Neuronal stem cell (in vitro differentiated cells): ENCODE results near the gene RICTOR.

Source experiments
- DNase-seq: peaks from one replicate; pipeline ENCODE4 v3.0.0-alpha.2; 2013; ENCODE audit warnings: low spot score
- H2AFZ ChIP-seq: one replicate; pipeline ENCODE4 v1.6.1; 2013; ENCODE audit warnings: mild to moderate bottlenecking, low read length, inconsistent platforms
- H2AK5ac ChIP-seq: 2 replicates; pipeline ENCODE4 v1.6.1; 2013; ENCODE audit warnings: low read depth, mild to moderate bottlenecking, inconsistent platforms, low read length, moderate library complexity, mixed read lengths
- H2BK120ac ChIP-seq: 2 replicates; pipeline ENCODE4 v1.6.1; 2013; ENCODE audit warnings: low read depth, mild to moderate bottlenecking, inconsistent platforms, low read length, moderate library complexity, mixed read lengths
- H2BK12ac ChIP-seq: one replicate; pipeline ENCODE4 v1.6.1; 2013; ENCODE audit warnings: low read length, inconsistent platforms
- H2BK15ac ChIP-seq: 2 replicates; pipeline ENCODE4 v1.6.1; 2013; ENCODE audit warnings: mild to moderate bottlenecking, low read length, inconsistent platforms, mixed read lengths
- H2BK5ac ChIP-seq: one replicate; pipeline ENCODE4 v1.6.1; 2013; ENCODE audit warnings: inconsistent platforms, mild to moderate bottlenecking, low read length, moderate library complexity
- H3K14ac ChIP-seq: one replicate; pipeline ENCODE4 v1.6.1; 2013; ENCODE audit warnings: low read length, inconsistent platforms
- H3K18ac ChIP-seq: 2 replicates; pipeline ENCODE4 v1.6.1; 2013; ENCODE audit warnings: low read length, inconsistent platforms
- H3K23ac ChIP-seq: 2 replicates; pipeline ENCODE4 v1.6.1; 2013; ENCODE audit warnings: low read depth, mild to moderate bottlenecking, mixed read lengths, low read length, inconsistent platforms; ENCODE audit not compliant: poor library complexity
- H3K27ac ChIP-seq: replicated peaks from 3 replicates; pipeline ENCODE4 v1.5.1; 2013; ENCODE audit warnings: low read length, inconsistent platforms
- H3K27me3 ChIP-seq, 3 experiments: 2 replicates each; pipeline ENCODE4 v1.6.1; 2013; ENCODE audit warnings: low read length in 3 of 3, mild to moderate bottlenecking in 2 of 3, inconsistent platforms in 1 of 3, low read depth in 1 of 3, mixed read lengths in 1 of 3, moderate library complexity in 1 of 3; ENCODE audit not compliant: control insufficient read depth in 3 of 3, insufficient read depth in 3 of 3
- H3K36me3 ChIP-seq, 2 donors: replicated peaks in 1 of 2; 2 replicates each; pipeline ENCODE4 v1.6.1; 2013; ENCODE audit warnings: low read length in 2 of 2; ENCODE audit not compliant: control insufficient read depth in 2 of 2, insufficient read depth in 2 of 2
- H3K4ac ChIP-seq: 2 replicates; pipeline ENCODE4 v1.6.1; 2013; ENCODE audit warnings: inconsistent platforms, mild to moderate bottlenecking, low read length, moderate library complexity
- H3K4me1 ChIP-seq, 2 donors: 1 replicate in 1 of 2; 2 replicates in 1 of 2; pipeline ENCODE4 v1.6.1; 2013; ENCODE audit warnings: low read length in 2 of 2, low read depth in 1 of 2; ENCODE audit not compliant: control insufficient read depth in 2 of 2, insufficient read depth in 1 of 2
- H3K4me2 ChIP-seq: one replicate; pipeline ENCODE4 v1.6.1; 2013; ENCODE audit warnings: mild to moderate bottlenecking, low read length, inconsistent platforms; ENCODE audit not compliant: insufficient read depth, poor library complexity, severe bottlenecking
- H3K4me3 ChIP-seq, 2 donors: 2 replicates each; pipeline ENCODE4 v1.5.1; 2013; ENCODE audit warnings: low read length in 2 of 2, mild to moderate bottlenecking in 2 of 2, inconsistent platforms in 1 of 2, moderate library complexity in 1 of 2
- H3K79me1 ChIP-seq: one replicate; pipeline ENCODE4 v1.6.1; 2013; ENCODE audit warnings: low read depth, mild to moderate bottlenecking, inconsistent platforms, low read length, moderate library complexity
- H3K9ac ChIP-seq: one replicate; pipeline ENCODE4 v1.6.1; 2013; ENCODE audit warnings: mild to moderate bottlenecking, low read depth, low read length, inconsistent platforms; ENCODE audit not compliant: poor library complexity
- H3K9me3 ChIP-seq, 2 donors: replicated peaks in 1 of 2; 2 replicates each; pipeline versions ENCODE3 to v1.6.1; 2013; ENCODE audit warnings: low read length in 2 of 2, mild to moderate bottlenecking in 2 of 2, inconsistent platforms in 1 of 2, low read depth in 1 of 2, mixed read lengths in 1 of 2, moderate library complexity in 1 of 2; ENCODE audit not compliant: control insufficient read depth in 2 of 2, insufficient read depth in 1 of 2
- H4K8ac ChIP-seq: one replicate; pipeline ENCODE4 v1.6.1; 2013; ENCODE audit warnings: low read depth, mild to moderate bottlenecking, inconsistent platforms, low read length, moderate library complexity
- H4K91ac ChIP-seq: one replicate; pipeline ENCODE4 v1.6.1; 2013; ENCODE audit warnings: low read length, low read depth, mild to moderate bottlenecking, inconsistent platforms; ENCODE audit not compliant: poor library complexity
- WGBS, 2 donors: extraction: QIAGEN DNeasy Blood & Tissue Kit; methylation state at CpG; one replicate each; pipeline ENCODE4 v1.1.7; 2013; ENCODE audit warnings: missing lambda C conversion rate in 2 of 2, mixed read lengths in 1 of 2; ENCODE audit not compliant: insufficient read length in 2 of 2, insufficient replicate concordance in 1 of 2; ENCODE audit errors: extremely low coverage in 2 of 2; 5-methylcytosine and 5-hydroxymethylcytosine counted together

Gene RICTOR

GRCh38 chr5:38999037-38999436 lies 75.2 kb downstream of the RICTOR start:
- Histone ChIP-seq H2BK120ac (no peak overlapping the region), H3K4me3 (no peak overlapping the region), H3K4ac (no peak overlapping the region), H3K9me3 (peaks cover 0 to 6% of the 10 kb centered on the region in 2 donors), H3K14ac (no peak overlapping the region), H3K18ac (no peak overlapping the region), H3K4me1 (no peaks in the 10 kb centered on the region), H3K4me2 (no peak overlapping the region), H3K27me3 (no peaks in the 10 kb centered on the region), H3K9ac (no peak overlapping the region), H2BK12ac (no peak overlapping the region), H3K27ac (no peak overlapping the region), H2AFZ (no peak overlapping the region), H4K8ac (no peak overlapping the region), H2AK5ac (no peak overlapping the region), H4K91ac (no peak overlapping the region), H3K79me1 (no peaks in the 10 kb centered on the region), H3K23ac (no peak overlapping the region), H2BK5ac (no peak overlapping the region), H3K36me3 (peaks cover 0 to 21% of the 10 kb centered on the region in 2 donors), H2BK15ac (no peak overlapping the region)
- no CpG with 5 or more reads among the region's 2 CpGs for WGBS, 2 donors
- no peak for DNase-seq

GRCh38 chr5:38997591-38997990 lies 76.6 kb downstream of the RICTOR start:
- Histone ChIP-seq H4K91ac (no peak overlapping the region), H3K4me1 (no peaks in the 10 kb centered on the region), H3K18ac (no peak overlapping the region), H3K27ac (no peak overlapping the region), H4K8ac (no peak overlapping the region), H3K4me2 (no peak overlapping the region), H3K14ac (no peak overlapping the region), H2BK12ac (no peak overlapping the region), H3K9me3 (peaks cover 0 to 6% of the 10 kb centered on the region in 2 donors), H2AK5ac (no peak overlapping the region), H2BK120ac (no peak overlapping the region), H3K23ac (no peak overlapping the region), H2BK5ac (no peak overlapping the region), H3K27me3 (no peaks in the 10 kb centered on the region), H3K4ac (no peak overlapping the region), H3K79me1 (no peaks in the 10 kb centered on the region), H3K4me3 (no peak overlapping the region), H2BK15ac (no peak overlapping the region), H3K36me3 (peaks cover 0 to 23% of the 10 kb centered on the region in 2 donors), H3K9ac (no peak overlapping the region), H2AFZ (no peak overlapping the region)
- no peak for DNase-seq
- no CpG with 5 or more reads among the region's 2 CpGs for whole genome bisulfite sequencing, 2 donors

- Histone ChIP-seq H3K27ac (no peak overlapping the region), H3K4me1 (no peaks in the 10 kb centered on the region), H3K27me3 (no peaks in the 10 kb centered on the region), H2AFZ (no peak overlapping the region), H3K4me3 (no peak overlapping the region), H3K36me3 (peaks cover 0 to 14% of the 10 kb centered on the region in 2 donors), H4K8ac (no peak overlapping the region), H3K23ac (no peak overlapping the region), H3K4ac (no peak overlapping the region), H2AK5ac (no peak overlapping the region), H3K9ac (no peak overlapping the region), H2BK120ac (no peak overlapping the region), H2BK12ac (no peak overlapping the region), H4K91ac (no peak overlapping the region), H3K18ac (no peak overlapping the region), H2BK5ac (no peak overlapping the region), H3K79me1 (no peaks in the 10 kb centered on the region), H3K9me3 (peaks cover 0 to 6% of the 10 kb centered on the region in 2 donors), H3K4me2 (no peak overlapping the region), H2BK15ac (no peak overlapping the region), H3K14ac (no peak overlapping the region)
- DNase-seq, result no peak
These were observed 78.1 kb downstream of the RICTOR start for GRCh38 chr5:38996123-38996522.

GRCh38 chr5:38994324-38994927 lies 79.8 kb downstream of the RICTOR start:
- peak; percentile 26 for DNase-seq
- H2BK12ac ChIP-seq, result no peak overlapping the region

More at GRCh38 chr5:38994324-38994927, 79.8 kb downstream of the RICTOR start:
- Histone ChIP-seq H4K91ac (no peak overlapping the region), H3K9ac (no peak overlapping the region), H3K4me2 (no peak overlapping the region), H4K8ac (no peak overlapping the region), H3K27ac (no peak overlapping the region), H3K9me3 (peaks cover 0 to 11% of the 10 kb centered on the region in 2 donors), H2BK120ac (no peak overlapping the region), H3K23ac (no peak overlapping the region), H2BK5ac (no peak overlapping the region), H2AK5ac (no peak overlapping the region), H3K4me1 (no peaks in the 10 kb centered on the region), H2BK15ac (no peak overlapping the region), H3K14ac (no peak overlapping the region), H3K4ac (no peak overlapping the region), H3K27me3 (no peaks in the 10 kb centered on the region), H3K79me1 (no peaks in the 10 kb centered on the region), H3K4me3 (no peak overlapping the region), H3K18ac (no peak overlapping the region), H2AFZ (no peak overlapping the region), H3K36me3 (peaks cover 3 to 26% of the 10 kb centered on the region in 2 donors)
- no CpG with 5 or more reads among the region's 5 CpGs for WGBS, 2 donors
